Gastrocnemius medialis (tissue), 4 donors: ENCODE results near the gene CACNG7.

Source experiments
- POLR2A ChIP-seq, 2 donors: fragments of 450-650 bp; IDR thresholded peaks; one replicate each; pipeline ENCODE4 v1.6.1; 2017; ENCODE audit warnings: antibody characterized with exemption in 2 of 2, mild to moderate bottlenecking in 2 of 2, moderate library complexity in 2 of 2
- TF ChIP-seq, protein P1 (sequence below), 5 experiments: fragments of 450-650 bp in 3 of 5; fragments of 200-600 bp in 2 of 5; sonication (generic) in 2 of 5; IDR thresholded peaks in 4 of 5; conservative IDR thresholded peaks in 1 of 5; 1 replicate in 4 of 5; 2 replicates in 1 of 5; pipeline ENCODE4 v1.5.1; 2016 to 2019; ENCODE audit warnings: antibody characterized with exemption in 5 of 5, mild to moderate bottlenecking in 3 of 5, moderate library complexity in 3 of 5

DNA sequence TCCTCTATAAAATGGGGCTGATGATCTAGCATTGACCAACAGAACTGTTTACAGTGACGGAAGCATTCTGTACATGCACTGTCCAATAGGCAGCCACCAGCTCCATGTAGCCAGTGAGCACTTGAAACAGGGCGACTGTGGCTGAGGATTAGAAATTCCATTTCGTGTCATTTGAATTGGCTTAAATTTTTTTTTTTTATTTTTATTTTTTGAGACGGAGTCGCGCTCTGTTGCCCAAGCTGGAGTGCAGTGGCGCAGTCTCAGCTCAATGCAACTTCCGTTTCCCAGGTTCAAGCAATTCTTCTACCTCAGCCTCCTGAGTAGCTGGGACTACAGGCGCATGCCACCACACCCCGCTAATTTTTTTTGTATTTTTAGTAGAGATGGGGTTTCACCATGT, 24.0 kb upstream of the CACNG7 start:
- no peak for TF ChIP-seq POLR2A (IDR thresholded peaks at IDR 0.05)
- TF ChIP-seq, protein P1, sequence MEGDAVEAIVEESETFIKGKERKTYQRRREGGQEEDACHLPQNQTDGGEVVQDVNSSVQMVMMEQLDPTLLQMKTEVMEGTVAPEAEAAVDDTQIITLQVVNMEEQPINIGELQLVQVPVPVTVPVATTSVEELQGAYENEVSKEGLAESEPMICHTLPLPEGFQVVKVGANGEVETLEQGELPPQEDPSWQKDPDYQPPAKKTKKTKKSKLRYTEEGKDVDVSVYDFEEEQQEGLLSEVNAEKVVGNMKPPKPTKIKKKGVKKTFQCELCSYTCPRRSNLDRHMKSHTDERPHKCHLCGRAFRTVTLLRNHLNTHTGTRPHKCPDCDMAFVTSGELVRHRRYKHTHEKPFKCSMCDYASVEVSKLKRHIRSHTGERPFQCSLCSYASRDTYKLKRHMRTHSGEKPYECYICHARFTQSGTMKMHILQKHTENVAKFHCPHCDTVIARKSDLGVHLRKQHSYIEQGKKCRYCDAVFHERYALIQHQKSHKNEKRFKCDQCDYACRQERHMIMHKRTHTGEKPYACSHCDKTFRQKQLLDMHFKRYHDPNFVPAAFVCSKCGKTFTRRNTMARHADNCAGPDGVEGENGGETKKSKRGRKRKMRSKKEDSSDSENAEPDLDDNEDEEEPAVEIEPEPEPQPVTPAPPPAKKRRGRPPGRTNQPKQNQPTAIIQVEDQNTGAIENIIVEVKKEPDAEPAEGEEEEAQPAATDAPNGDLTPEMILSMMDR (IDR thresholded peaks at IDR 0.05 in 4 of 5, conservative IDR thresholded peaks at IDR 0.05 in 1 of 5): no peak
